GM23338 (cell line): ENCODE data around the gene ZFYVE16. TPM values are rescaled to one million over a fixed set of nuclear protein-coding genes. Genes with fewer than 3 reads are reported as not detected.

Experiments
- ATAC-seq: fragments of 200-7000 bp; cut with Tn5 transposase; 3 replicates; pipeline ENCODE4 v1.9.1; 2020
- DNase-seq: peaks from one replicate; pipeline ENCODE4 v3.0.0-alpha.2; 2015; ENCODE audit warnings: low spot score
- H2AFZ ChIP-seq: fragments of 200-600 bp; sonication (generic); 2 replicates; pipeline ENCODE4 v1.8.0; 2016; ENCODE audit warnings: antibody characterized with exemption, mild to moderate bottlenecking, moderate library complexity
- H3F3A ChIP-seq: fragments of 200-600 bp; sonication (generic); replicated peaks from 2 replicates; pipeline ENCODE4 v1.8.0; 2017; ENCODE audit warnings: antibody characterized with exemption, mixed run types, low read depth
- H3K27ac ChIP-seq: fragments of 200-600 bp; sonication (generic); 2 replicates; pipeline ENCODE4 v1.6.1; 2016; ENCODE audit warnings: low read depth
- H3K27me3 ChIP-seq: fragments of 200-600 bp; sonication (generic); 2 replicates; pipeline ENCODE4 v1.8.0; 2016; ENCODE audit warnings: mild to moderate bottlenecking, mixed run types, moderate library complexity; ENCODE audit not compliant: insufficient read depth
- H3K36me3 ChIP-seq: fragments of 200-600 bp; sonication (generic); 2 replicates; pipeline ENCODE4 v1.8.0; 2016; ENCODE audit warnings: mild to moderate bottlenecking; ENCODE audit not compliant: insufficient read depth
- H3K4me1 ChIP-seq: fragments of 200-600 bp; sonication (generic); 2 replicates; pipeline ENCODE4 v1.8.0; 2016; ENCODE audit warnings: mild to moderate bottlenecking, moderate library complexity; ENCODE audit not compliant: insufficient read depth
- H3K4me2 ChIP-seq: fragments of 200-600 bp; sonication (generic); 2 replicates; pipeline ENCODE4 v1.7.1; 2017; ENCODE audit warnings: mixed run types
- H3K4me3 ChIP-seq: fragments of 200-600 bp; sonication (generic); 2 replicates; pipeline ENCODE4 v1.6.1; 2016; ENCODE audit warnings: mixed run types
- H3K79me2 ChIP-seq: fragments of 200-600 bp; sonication (generic); replicated peaks from 2 replicates; pipeline ENCODE4 v1.8.0; 2017; ENCODE audit warnings: mild to moderate bottlenecking; ENCODE audit not compliant: insufficient read depth
- H3K9me2 ChIP-seq: fragments of 200-600 bp; sonication (generic); 2 replicates; pipeline ENCODE4 v1.8.0; 2017; ENCODE audit not compliant: insufficient read depth
- H4K20me1 ChIP-seq: fragments of 200-600 bp; sonication (generic); replicated peaks from 2 replicates; pipeline ENCODE4 v1.8.0; 2017; ENCODE audit warnings: mild to moderate bottlenecking; ENCODE audit not compliant: insufficient read depth
- H3K27ac Mint-ChIP-seq: 2 replicates; pipeline ENCODE4 v1.8.0; 2020; ENCODE audit warnings: inconsistent platforms, mild to moderate bottlenecking, moderate library complexity, mixed read lengths
- H3K27me3 Mint-ChIP-seq: 3 replicates; pipeline ENCODE4 v1.8.0; 2022; ENCODE audit warnings: low read depth, mild to moderate bottlenecking, moderate library complexity, mixed read lengths, inconsistent platforms; ENCODE audit not compliant: insufficient read depth, poor library complexity
- H3K36me3 Mint-ChIP-seq: 3 replicates; pipeline ENCODE4 v1.8.0; 2021; ENCODE audit warnings: low read depth, mild to moderate bottlenecking, inconsistent platforms, moderate library complexity, mixed read lengths
- H3K4me1 Mint-ChIP-seq: 3 replicates; pipeline ENCODE4 v1.8.0; 2020; ENCODE audit warnings: mild to moderate bottlenecking, inconsistent platforms, mixed read lengths
- H3K4me3 Mint-ChIP-seq: 3 replicates; pipeline ENCODE4 v1.8.0; 2021; ENCODE audit warnings: moderate library complexity, mild to moderate bottlenecking, inconsistent platforms, mixed read lengths
- H3K9me3 Mint-ChIP-seq: 3 replicates; pipeline ENCODE4 v1.8.0; 2020; ENCODE audit warnings: moderate library complexity, mild to moderate bottlenecking, inconsistent platforms, mixed read lengths
- CREB1 ChIP-seq: fragments of 250-450 bp; sonication (Bioruptor Pico); IDR thresholded peaks from 2 replicates; pipeline ENCODE4 v1.5.0; 2020; ENCODE audit warnings: low read depth, mild to moderate bottlenecking, moderate library complexity
- EZH2phosphoT487 ChIP-seq: fragments of 200-600 bp; sonication (generic); IDR thresholded peaks from one replicate; pipeline ENCODE4 v1.8.1; 2018; ENCODE audit warnings: antibody characterized with exemption; ENCODE audit not compliant: unreplicated experiment
- JUNB ChIP-seq: IDR thresholded peaks from one replicate; pipeline ENCODE4 v1.6.1; 2016; ENCODE audit warnings: antibody characterized with exemption; ENCODE audit not compliant: unreplicated experiment
- NANOG ChIP-seq: IDR thresholded peaks from 2 replicates; pipeline ENCODE4 v1.6.1; 2016; ENCODE audit warnings: antibody characterized with exemption, borderline replicate concordance
- POLR2AphosphoS5 ChIP-seq: IDR thresholded peaks from 2 replicates; pipeline ENCODE4 v1.6.1; 2016; ENCODE audit warnings: antibody characterized with exemption, low read depth
- STAT1 ChIP-seq: IDR thresholded peaks from one replicate; pipeline ENCODE4 v1.6.1; 2016; ENCODE audit warnings: antibody characterized with exemption; ENCODE audit not compliant: unreplicated experiment
- ZNF114 ChIP-seq: fragments of 250-450 bp; sonication (Bioruptor Pico); IDR thresholded peaks from 2 replicates; pipeline ENCODE4 v1.5.0; 2020; ENCODE audit warnings: mild to moderate bottlenecking, moderate library complexity
- ZNF331 ChIP-seq: fragments of 250-450 bp; sonication (Bioruptor Pico); IDR thresholded peaks from 2 replicates; pipeline ENCODE4 v1.5.0; 2020; ENCODE audit warnings: low read depth, mild to moderate bottlenecking, moderate library complexity
- polyA plus RNA-seq: library from polyadenylated mRNA; unstranded; fragments of >200 nt; fragmentation: Nextera tagmentation; extraction: Ambion mirVana; gene quantifications from 2 replicates; pipeline ENCODE4 v1.2.1, GENCODE V29; 2016
- total RNA-seq: library from RNA; depleted of rRNA; stranded (reverse); fragments of >200 nt; shearing (Covaris generic); gene quantifications from 2 replicates; pipeline ENCODE4 v1.2.3, GENCODE V29; 2014
- TF ChIP-seq, protein P1 (sequence below): IDR thresholded peaks from one replicate; pipeline ENCODE4 v1.6.1; 2018; ENCODE audit warnings: antibody characterized with exemption; ENCODE audit not compliant: unreplicated experiment
- TF ChIP-seq, protein P2 (sequence below), 2 experiments: fragments of 200-600 bp in 1 of 2; sonication (generic) in 1 of 2; conservative IDR thresholded peaks; 2 replicates each; pipeline versions ENCODE4 v1.5.1 to v1.6.1; 2016 to 2017; ENCODE audit warnings: antibody characterized with exemption in 2 of 2, low read depth in 2 of 2, mild to moderate bottlenecking in 2 of 2, moderate library complexity in 1 of 2
- TF ChIP-seq, protein P3 (sequence below): IDR thresholded peaks from 2 replicates; pipeline ENCODE4 v1.6.1; 2016; ENCODE audit warnings: antibody characterized with exemption

ZFYVE16 gene
- total and polyA plus RNA-seq, 2 experiments from 2014 or later = 24.2 to 26.6 TPM

DNA sequence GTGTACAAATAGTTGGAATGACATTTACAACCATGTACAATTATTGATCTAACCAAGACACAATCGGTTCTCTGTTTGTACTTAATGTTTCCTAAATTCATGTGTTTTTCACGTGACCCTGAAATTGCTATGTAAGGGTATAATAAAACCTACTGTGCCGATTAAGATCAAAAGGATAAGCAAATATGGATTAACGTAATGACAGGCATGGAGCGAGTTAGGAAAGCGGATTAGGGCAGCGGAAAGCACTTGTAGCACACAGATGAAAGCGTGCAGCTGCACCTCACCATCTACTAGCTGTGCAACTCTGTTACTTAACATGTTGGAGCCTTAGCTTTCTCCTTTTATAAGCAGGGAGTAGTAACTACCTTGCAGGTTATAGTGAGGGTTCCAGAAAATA is 38.3 kb upstream of the ZFYVE16 start:
- H3K4me3 ChIP-seq = no peak overlapping the region
- no peaks in the 10 kb centered on the region for H3K79me2 ChIP-seq
- peak overlapping the region; percentile 90; the same call in 1 of the 2 replicates for H2AFZ ChIP-seq
- H3K27ac ChIP-seq = no peak overlapping the region
- Mint-ChIP-seq H3K4me1 (peaks cover 5% of the 10 kb centered on the region), H3K27ac (no peak overlapping the region), H3K9me3 (peaks cover 11% of the 10 kb centered on the region; the same call in 2 of the 3 replicates), H3K36me3 (peaks cover 7% of the 10 kb centered on the region; the same call in 2 of the 3 replicates), H3K4me3 (no peak overlapping the region), H3K27me3 (no peaks in the 10 kb centered on the region)
- H3K4me1 ChIP-seq = no peaks in the 10 kb centered on the region
- no peaks in the 10 kb centered on the region for H3K27me3 ChIP-seq
- H4K20me1 ChIP-seq = no peaks in the 10 kb centered on the region
- no peak overlapping the region for H3K4me2 ChIP-seq
- DNase-seq = no peak
- no peaks in the 10 kb centered on the region for H3K9me2 ChIP-seq
- ATAC-seq = no peak
- no peaks in the 10 kb centered on the region for H3K36me3 ChIP-seq
- TF ChIP-seq, protein P1, sequence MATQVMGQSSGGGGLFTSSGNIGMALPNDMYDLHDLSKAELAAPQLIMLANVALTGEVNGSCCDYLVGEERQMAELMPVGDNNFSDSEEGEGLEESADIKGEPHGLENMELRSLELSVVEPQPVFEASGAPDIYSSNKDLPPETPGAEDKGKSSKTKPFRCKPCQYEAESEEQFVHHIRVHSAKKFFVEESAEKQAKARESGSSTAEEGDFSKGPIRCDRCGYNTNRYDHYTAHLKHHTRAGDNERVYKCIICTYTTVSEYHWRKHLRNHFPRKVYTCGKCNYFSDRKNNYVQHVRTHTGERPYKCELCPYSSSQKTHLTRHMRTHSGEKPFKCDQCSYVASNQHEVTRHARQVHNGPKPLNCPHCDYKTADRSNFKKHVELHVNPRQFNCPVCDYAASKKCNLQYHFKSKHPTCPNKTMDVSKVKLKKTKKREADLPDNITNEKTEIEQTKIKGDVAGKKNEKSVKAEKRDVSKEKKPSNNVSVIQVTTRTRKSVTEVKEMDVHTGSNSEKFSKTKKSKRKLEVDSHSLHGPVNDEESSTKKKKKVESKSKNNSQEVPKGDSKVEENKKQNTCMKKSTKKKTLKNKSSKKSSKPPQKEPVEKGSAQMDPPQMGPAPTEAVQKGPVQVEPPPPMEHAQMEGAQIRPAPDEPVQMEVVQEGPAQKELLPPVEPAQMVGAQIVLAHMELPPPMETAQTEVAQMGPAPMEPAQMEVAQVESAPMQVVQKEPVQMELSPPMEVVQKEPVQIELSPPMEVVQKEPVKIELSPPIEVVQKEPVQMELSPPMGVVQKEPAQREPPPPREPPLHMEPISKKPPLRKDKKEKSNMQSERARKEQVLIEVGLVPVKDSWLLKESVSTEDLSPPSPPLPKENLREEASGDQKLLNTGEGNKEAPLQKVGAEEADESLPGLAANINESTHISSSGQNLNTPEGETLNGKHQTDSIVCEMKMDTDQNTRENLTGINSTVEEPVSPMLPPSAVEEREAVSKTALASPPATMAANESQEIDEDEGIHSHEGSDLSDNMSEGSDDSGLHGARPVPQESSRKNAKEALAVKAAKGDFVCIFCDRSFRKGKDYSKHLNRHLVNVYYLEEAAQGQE = no peak
- no peak for TF ChIP-seq POLR2AphosphoS5
- TF ChIP-seq, protein P2, sequence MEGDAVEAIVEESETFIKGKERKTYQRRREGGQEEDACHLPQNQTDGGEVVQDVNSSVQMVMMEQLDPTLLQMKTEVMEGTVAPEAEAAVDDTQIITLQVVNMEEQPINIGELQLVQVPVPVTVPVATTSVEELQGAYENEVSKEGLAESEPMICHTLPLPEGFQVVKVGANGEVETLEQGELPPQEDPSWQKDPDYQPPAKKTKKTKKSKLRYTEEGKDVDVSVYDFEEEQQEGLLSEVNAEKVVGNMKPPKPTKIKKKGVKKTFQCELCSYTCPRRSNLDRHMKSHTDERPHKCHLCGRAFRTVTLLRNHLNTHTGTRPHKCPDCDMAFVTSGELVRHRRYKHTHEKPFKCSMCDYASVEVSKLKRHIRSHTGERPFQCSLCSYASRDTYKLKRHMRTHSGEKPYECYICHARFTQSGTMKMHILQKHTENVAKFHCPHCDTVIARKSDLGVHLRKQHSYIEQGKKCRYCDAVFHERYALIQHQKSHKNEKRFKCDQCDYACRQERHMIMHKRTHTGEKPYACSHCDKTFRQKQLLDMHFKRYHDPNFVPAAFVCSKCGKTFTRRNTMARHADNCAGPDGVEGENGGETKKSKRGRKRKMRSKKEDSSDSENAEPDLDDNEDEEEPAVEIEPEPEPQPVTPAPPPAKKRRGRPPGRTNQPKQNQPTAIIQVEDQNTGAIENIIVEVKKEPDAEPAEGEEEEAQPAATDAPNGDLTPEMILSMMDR (conservative IDR thresholded peaks at IDR 0.05; ENCODE audit: low read depth in 2 of 2) = no peak
- TF ChIP-seq NANOG = no peak
- no peak for TF ChIP-seq CREB1
- TF ChIP-seq, protein P3, sequence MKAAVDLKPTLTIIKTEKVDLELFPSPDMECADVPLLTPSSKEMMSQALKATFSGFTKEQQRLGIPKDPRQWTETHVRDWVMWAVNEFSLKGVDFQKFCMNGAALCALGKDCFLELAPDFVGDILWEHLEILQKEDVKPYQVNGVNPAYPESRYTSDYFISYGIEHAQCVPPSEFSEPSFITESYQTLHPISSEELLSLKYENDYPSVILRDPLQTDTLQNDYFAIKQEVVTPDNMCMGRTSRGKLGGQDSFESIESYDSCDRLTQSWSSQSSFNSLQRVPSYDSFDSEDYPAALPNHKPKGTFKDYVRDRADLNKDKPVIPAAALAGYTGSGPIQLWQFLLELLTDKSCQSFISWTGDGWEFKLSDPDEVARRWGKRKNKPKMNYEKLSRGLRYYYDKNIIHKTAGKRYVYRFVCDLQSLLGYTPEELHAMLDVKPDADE = no peak
- no peak for TF ChIP-seq JUNB
- TF ChIP-seq EZH2phosphoT487 = no peak
- no peak for TF ChIP-seq ZNF114 (CRISPR knock-in tag)
- no peak for TF ChIP-seq ZNF331 (CRISPR knock-in tag)
- TF ChIP-seq STAT1 = no peak
- H3F3A ChIP-seq = no peaks in the 10 kb centered on the region
